Adrenal gland (tissue), 5 donors: ENCODE measurements around the gene ATOSA.

ENCODE experiments used
- CTCF ChIP-seq, 6 experiments: fragments of 450-650 bp in 4 of 6; fragments of 200-600 bp in 2 of 6; sonication (generic) in 1 of 6; IDR thresholded peaks; 1 replicate in 5 of 6; 2 replicates in 1 of 6; pipeline versions ENCODE4 v1.5.1 to v1.8.0; 2016 to 2021; ENCODE audit warnings: antibody characterized with exemption in 6 of 6, mild to moderate bottlenecking in 2 of 6, moderate library complexity in 1 of 6
- POLR2A ChIP-seq, 2 donors: fragments of 450-650 bp; IDR thresholded peaks; one replicate each; pipeline ENCODE4 v1.6.1; 2017; ENCODE audit warnings: antibody characterized with exemption in 2 of 2, mild to moderate bottlenecking in 2 of 2, moderate library complexity in 1 of 2
- donor health status: DM: no; HTN: no; CAD: no.

- no peak for TF ChIP-seq CTCF (IDR thresholded peaks at IDR 0.05)
- no peak for TF ChIP-seq POLR2A (IDR thresholded peaks at IDR 0.05)
Observed at GRCh38 chr15:52672661-52673060, 6.5 kb downstream of the ATOSA start.
